K562 (cell line): ENCODE data around the gene GLIPR1. TPM values are rescaled to one million over a fixed set of nuclear protein-coding genes. Genes with fewer than 3 reads are reported as not detected.

Experiments used
- ATAC-seq: fragments of 200-7000 bp; cut with Tn5 transposase; 3 replicates; pipeline ENCODE4 v1.9.1; 2020; ENCODE audit warnings: moderate library complexity
- BruUV-seq: library from RNA; stranded (reverse); fragments of 400-500 nt; replicated peaks from 2 replicates; lab custom pipeline; 2021; lab: Mats Ljungman, UMichigan
- CTCF ChIA-PET: fragments of 300-600 bp; formaldehyde crosslinking; extraction: SDS; loops from one replicate; lab custom pipeline; 2021; ENCODE audit warnings: low intra/inter-chr PET ratio; lab: Yijun Ruan, JAX
- POLR2A ChIA-PET: fragments of 300-600, 350-650 bp; sonication (Branson Sonifier 250); formaldehyde crosslinking; extraction: SDS; loops from one replicate; lab custom pipeline; 2021; ENCODE audit warnings: antibody characterized with exemption, inconsistent platforms; lab: Yijun Ruan, JAX
- DNase-seq, 4 experiments: peaks; one replicate each; pipeline versions ENCODE4 v3.0.0 to v3.0.0-alpha.2; 2011 to 2018; ENCODE audit warnings: low spot score in 3 of 4, mixed read lengths in 3 of 4; ENCODE audit errors: extremely low read depth in 1 of 4
- FAIRE-seq: peaks from 2 replicates; lab custom pipeline; 2011; peaks lifted over from hg19 to GRCh38; lab: Jason Lieb, UNC
- H2AFZ ChIP-seq: 2 replicates; pipeline ENCODE4 v1.6.0; 2011; ENCODE audit warnings: low read depth, low read length, control low read depth, inconsistent platforms
- H3K27ac ChIP-seq: fragments of 200-600 bp; 3 replicates; pipeline ENCODE4 v1.8.0; 2011; ENCODE audit warnings: low read depth, mild to moderate bottlenecking, control low read depth, inconsistent platforms, low read length, moderate library complexity, mixed read lengths; ENCODE audit errors: extremely low read depth
- H3K27me3 ChIP-seq, 2 experiments: fragments of 300-600 bp in 1 of 2; 2 replicates in 1 of 2; 3 replicates in 1 of 2; pipeline versions ENCODE4 v1.6.0 to v1.8.0; 2011; ENCODE audit warnings: inconsistent platforms in 2 of 2, low read length in 2 of 2, mild to moderate bottlenecking in 1 of 2, mixed read lengths in 1 of 2, moderate library complexity in 1 of 2; ENCODE audit not compliant: control insufficient read depth in 2 of 2, insufficient read depth in 2 of 2
- H3K36me3 ChIP-seq: fragments of 300-600 bp; 3 replicates; pipeline ENCODE4 v1.8.0; 2011; ENCODE audit warnings: mild to moderate bottlenecking, low read length, inconsistent platforms; ENCODE audit not compliant: control insufficient read depth, insufficient read depth
- H3K4me1 ChIP-seq, 2 experiments: fragments of 200-600 bp in 1 of 2; replicated peaks in 1 of 2; 2 replicates in 1 of 2; 3 replicates in 1 of 2; pipeline versions ENCODE4 v1.5.1 to v1.8.0; 2011; ENCODE audit warnings: inconsistent platforms in 2 of 2, low read length in 2 of 2, mild to moderate bottlenecking in 1 of 2, mixed read lengths in 1 of 2, moderate library complexity in 1 of 2; ENCODE audit not compliant: control insufficient read depth in 2 of 2, insufficient read depth in 2 of 2
- H3K4me2 ChIP-seq: 2 replicates; pipeline ENCODE4 v1.6.1; 2011; ENCODE audit warnings: low read length, control low read depth, inconsistent platforms, mixed read lengths; ENCODE audit not compliant: insufficient read depth
- H3K4me3 ChIP-seq: fragments of 200-600 bp; sonication (generic), shearing (Covaris generic); 2 replicates; pipeline ENCODE4 v1.5.1; 2016; ENCODE audit warnings: control low read depth, inconsistent platforms
- H3K79me2 ChIP-seq: fragments of 200-600 bp; 3 replicates; pipeline ENCODE4 v1.8.0; 2011; ENCODE audit warnings: low read length, inconsistent platforms; ENCODE audit not compliant: control insufficient read depth, insufficient read depth
- H3K9ac ChIP-seq, 2 experiments: 2 replicates each; pipeline versions ENCODE4 v1.6.0 to v1.6.1; 2011; ENCODE audit warnings: low read depth in 2 of 2, low read length in 2 of 2, control low read depth in 1 of 2, inconsistent platforms in 1 of 2, mild to moderate bottlenecking in 1 of 2, mixed read lengths in 1 of 2; ENCODE audit not compliant: insufficient read depth in 1 of 2
- H3K9me1 ChIP-seq: one replicate; pipeline ENCODE4 v1.6.0; 2011; ENCODE audit warnings: inconsistent platforms, mild to moderate bottlenecking, low read length, moderate library complexity; ENCODE audit not compliant: control insufficient read depth, insufficient read depth
- H3K9me3 ChIP-seq: replicated peaks from 2 replicates; pipeline ENCODE4 v1.5.1; 2011; ENCODE audit warnings: low read depth, low read length, inconsistent platforms; ENCODE audit not compliant: control insufficient read depth, insufficient read depth
- H4K20me1 ChIP-seq: replicated peaks from 2 replicates; pipeline ENCODE4 v1.6.1; 2011; ENCODE audit warnings: low read length, inconsistent platforms, mixed read lengths; ENCODE audit not compliant: control insufficient read depth, insufficient read depth
- CEBPB ChIP-seq: fragments of 450-650 bp; IDR thresholded peaks from 2 replicates; pipeline ENCODE4 v1.6.1; 2016; ENCODE audit warnings: missing genetic modification characterization, missing compliant biosample characterization
- CEBPG ChIP-seq, 3 experiments: fragments of 200-800 bp in 1 of 3; sonication (Bioruptor generic) in 1 of 3; sonication (generic) in 1 of 3; formaldehyde crosslinking in 1 of 3; IDR thresholded peaks in 2 of 3; conservative IDR thresholded peaks in 1 of 3; 2 replicates each; pipeline versions ENCODE4 v1.6.1 to v1.8.0; 2016 to 2022; ENCODE audit warnings: missing compliant biosample characterization in 2 of 3, missing genetic modification characterization in 2 of 3, mild to moderate bottlenecking in 1 of 3, missing genetic modification reagents in 1 of 3
- CREB3L1 ChIP-seq: fragments of 450-650 bp; IDR thresholded peaks from 2 replicates; pipeline ENCODE4 v1.6.1; 2014; ENCODE audit warnings: low read depth, mild to moderate bottlenecking, moderate library complexity, borderline replicate concordance
- U2AF2 ChIP-seq: fragments of 200-400 bp; formaldehyde crosslinking; optimal IDR thresholded peaks from 2 replicates; pipeline ENCODE3; 2017; ENCODE audit warnings: low read depth, mild to moderate bottlenecking, low read length
- ZHX1 ChIP-seq: fragments of 150-350 bp; conservative IDR thresholded peaks from 2 replicates; pipeline ENCODE4 v1.6.1; 2014; ENCODE audit warnings: low read length
- WGBS: fragments of 100-300 bp; shearing (Covaris generic); methylation state at CpG from one replicate; pipeline ENCODE4 v1.1.6; 2016; ENCODE audit warnings: low coverage, mixed read lengths; ENCODE audit not compliant: insufficient coverage; ENCODE audit errors: missing lambda C conversion rate; 5-methylcytosine and 5-hydroxymethylcytosine counted together
- in situ Hi-C: fragments of 300-500 bp; cut with MboI; formaldehyde crosslinking; loops from 4 replicates; pipeline ENCODE4 v1.15.0; 2018; ENCODE audit warnings: inconsistent platforms, mixed read lengths
- intact Hi-C: fragments of 100-400 bp; cut with micrococcal nuclease; formaldehyde crosslinking; loops from 2 replicates; pipeline ENCODE4 v1.14.2; 2022
- polyA plus RNA-seq, 8 experiments: library from polyadenylated mRNA; depleted of rRNA in 4 of 8; stranded (reverse) in 5 of 8; unstranded in 3 of 8; fragments of >200 nt; fragmentation: Nextera tagmentation in 2 of 8; fragmentation: Illumina TruSeq in 1 of 8; extraction: Ambion mirVana in 2 of 8; extraction: Trizol in 1 of 8; gene quantifications; 2 replicates each; pipeline versions ENCODE4 v1.2.1 to v1.2.3, GENCODE V29; 2011 to 2014; ENCODE audit warnings: inconsistent platforms in 1 of 8, missing spikeins in 1 of 8
- total RNA-seq, 7 experiments: library from RNA; depleted of rRNA in 6 of 7; stranded (reverse); fragments of >200 nt in 6 of 7; fragmentation: Illumina TruSeq in 2 of 7; extraction: Trizol in 2 of 7; gene quantifications; 2 replicates each; pipeline versions ENCODE4 v1.2.1 to v1.2.3, GENCODE V29; 2011 to 2021; ENCODE audit warnings: low replicate concordance in 1 of 7

GLIPR1 gene
- total and polyA plus RNA-seq, 9 of the 15 experiments (the other 6 are each of a cell fraction or from before 2014, with no cell fraction given) = 0.26 to 2.1 (median 1.2) TPM

GRCh38 chr12:75481013-75481705, 604 bp downstream of the GLIPR1 start (continued):
- no peak for TF ChIP-seq ZHX1
- no peak for TF ChIP-seq CREB3L1
- TF ChIP-seq, all 486 proteins: peak for 3

- intact Hi-C loops (loop anchor here (5.0 to 10.0 kb wide), 3 partner anchors 149 to 973 kb away; partner anchors contain the start of genes BBS10, CAPS2 and GLIPR1L1), in situ Hi-C loops (loop anchor here (10.0 kb wide), 1 partner anchor 147 kb away; the partner anchor contains the start of genes CAPS2 and GLIPR1L1)
- CTCF ChIA-PET = no interaction called here
- Histone ChIP-seq H3K27me3 (no peaks in the 10 kb centered on the region), H3K79me2 (no peaks in the 10 kb centered on the region), H3K9me1 (no peaks in the 10 kb centered on the region), H3K36me3 (no peaks in the 10 kb centered on the region), H3K4me1 (peaks cover 0 to 6% of the 10 kb centered on the region in 2 experiments; a peak in 4 of 5 replicates), H3K9ac (no peak overlapping the region), H3K4me3 (no peak overlapping the region), H4K20me1 (no peaks in the 10 kb centered on the region), H3K9me3 (no peaks in the 10 kb centered on the region), H3K27ac (no peak overlapping the region), H2AFZ (0 out of 2 replicates have a peak overlapping the region, but pooled peaks have one; percentile 80), H3K4me2 (no peak overlapping the region)
- POLR2A ChIA-PET = no interaction called here
- TF ChIP-seq CEBPB (tag) = peak; percentile 34
- no peak for TF ChIP-seq U2AF2
- no peak for TF ChIP-seq CEBPG (CRISPR knock-in tag; IDR thresholded peaks at IDR 0.05)
- TF ChIP-seq CEBPG (tag; conservative IDR thresholded peaks at IDR 0.05 in 1 of 2, IDR thresholded peaks at IDR 0.05 in 1 of 2) = 0 out of 4 replicates have a peak, but pooled peaks of 1 of the 2 experiments have one; percentile 21
- no peak for DNase-seq
- no peak for FAIRE-seq
- 51% methylated on average over 4 of the region's 4 CpGs for WGBS
- no peak for ATAC-seq
- BruUV-seq = no TSS peak
Measured at GRCh38 chr12:75481774-75482173, 1.2 kb downstream of the GLIPR1 start.
